GM19099 (cell line): ENCODE measurements around the gene AFAP1L2.

Source experiments
- POLR2A ChIP-seq: IDR thresholded peaks from 3 replicates; pipeline ENCODE4 v1.6.1; 2011; ENCODE audit warnings: low read depth; ENCODE audit not compliant: insufficient read length; ENCODE audit errors: extremely low read depth

Gene AFAP1L2

DNA sequence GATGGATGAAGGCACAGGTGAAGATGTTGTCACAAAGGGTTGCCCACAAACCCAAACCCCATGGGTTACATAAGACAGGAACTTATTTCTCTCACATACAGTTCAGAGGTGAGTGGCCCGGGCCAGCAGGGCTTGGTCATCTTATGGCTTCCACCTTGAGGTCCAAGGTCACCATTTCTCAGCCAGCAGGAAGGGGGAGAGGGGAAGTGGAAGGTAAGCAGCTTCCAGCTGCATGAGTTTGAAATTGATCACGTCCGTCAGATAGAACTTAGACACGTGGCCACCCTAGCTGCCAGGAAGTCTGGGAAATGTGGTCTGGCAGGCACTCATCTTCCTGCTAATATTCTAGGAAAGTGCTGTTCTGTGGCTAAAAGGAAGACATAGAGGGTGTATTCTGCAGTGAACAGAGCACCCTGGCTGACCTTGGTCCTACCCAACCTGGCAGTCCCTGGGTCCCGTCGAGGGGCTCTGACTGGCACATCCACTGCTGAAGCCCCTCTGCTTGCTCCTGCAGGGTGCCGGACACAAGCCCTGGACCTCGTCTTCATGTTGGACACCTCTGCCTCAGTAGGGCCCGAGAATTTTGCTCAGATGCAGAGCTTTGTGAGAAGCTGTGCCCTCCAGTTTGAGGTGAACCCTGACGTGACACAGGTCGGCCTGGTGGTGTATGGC, 115.7 kb downstream of the AFAP1L2 start:
- TF ChIP-seq POLR2A, result no peak

DNA sequence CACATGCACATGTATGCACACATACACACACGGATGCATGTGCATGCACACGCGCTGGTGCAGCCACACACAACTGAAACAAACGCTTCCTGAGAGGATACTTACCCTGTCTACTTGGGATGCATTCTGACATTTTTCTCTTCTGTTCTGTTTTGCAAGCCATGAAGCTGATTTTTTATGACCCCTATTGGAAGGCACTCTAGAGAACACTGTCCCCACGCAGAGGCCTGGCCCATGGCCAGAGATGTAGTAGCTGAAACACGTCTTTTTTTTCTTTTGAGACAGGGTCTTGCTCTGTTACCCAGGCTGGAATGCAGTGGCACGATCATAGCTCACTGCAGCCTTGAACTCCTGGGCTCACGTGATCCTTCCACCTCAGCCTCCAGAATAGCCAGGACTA, 117.4 kb downstream of the AFAP1L2 start:
- TF ChIP-seq POLR2A, result no peak

DNA sequence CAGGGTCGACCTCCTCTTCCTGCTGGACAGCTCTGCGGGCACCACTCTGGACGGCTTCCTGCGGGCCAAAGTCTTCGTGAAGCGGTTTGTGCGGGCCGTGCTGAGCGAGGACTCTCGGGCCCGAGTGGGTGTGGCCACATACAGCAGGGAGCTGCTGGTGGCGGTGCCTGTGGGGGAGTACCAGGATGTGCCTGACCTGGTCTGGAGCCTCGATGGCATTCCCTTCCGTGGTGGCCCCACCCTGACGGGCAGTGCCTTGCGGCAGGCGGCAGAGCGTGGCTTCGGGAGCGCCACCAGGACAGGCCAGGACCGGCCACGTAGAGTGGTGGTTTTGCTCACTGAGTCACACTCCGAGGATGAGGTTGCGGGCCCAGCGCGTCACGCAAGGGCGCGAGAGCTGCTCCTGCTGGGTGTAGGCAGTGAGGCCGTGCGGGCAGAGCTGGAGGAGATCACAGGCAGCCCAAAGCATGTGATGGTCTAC, 118.3 kb downstream of the AFAP1L2 start:
- TF ChIP-seq POLR2A, result no peak

DNA sequence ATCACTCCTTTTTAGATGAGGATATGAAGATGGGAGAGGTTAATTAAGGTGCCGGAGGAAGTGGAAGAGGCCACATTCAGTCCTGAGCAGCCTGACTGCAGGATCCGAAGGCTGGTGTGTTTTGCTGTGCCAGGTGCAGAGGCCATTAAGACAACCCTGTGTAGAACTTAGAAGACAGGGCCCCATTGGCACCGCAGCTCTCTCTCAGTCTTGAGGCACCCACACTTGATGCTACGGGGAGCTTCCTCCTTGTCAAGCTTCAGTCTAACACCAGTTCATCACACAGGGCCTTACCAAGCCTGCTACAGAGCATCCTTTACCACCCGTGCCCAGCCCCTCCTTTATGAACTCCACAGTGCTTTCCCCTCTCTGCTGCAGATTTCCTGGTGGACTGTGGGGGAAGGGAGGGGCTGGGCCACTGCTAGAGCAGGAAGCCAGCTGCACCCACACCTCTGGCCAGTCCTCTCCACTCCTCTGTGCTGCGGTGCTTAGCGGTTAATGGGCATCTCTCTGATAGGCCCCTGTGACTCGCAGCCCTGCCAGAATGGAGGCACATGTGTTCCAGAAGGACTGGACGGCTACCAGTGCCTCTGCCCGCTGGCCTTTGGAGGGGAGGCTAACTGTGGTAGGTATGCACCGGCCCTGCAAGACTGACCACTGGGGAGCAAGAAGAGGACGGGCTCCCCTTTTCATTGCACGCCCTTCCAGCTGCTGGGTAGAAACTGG, 119.8 kb downstream of the AFAP1L2 start:
- TF ChIP-seq POLR2A, result no peak

DNA sequence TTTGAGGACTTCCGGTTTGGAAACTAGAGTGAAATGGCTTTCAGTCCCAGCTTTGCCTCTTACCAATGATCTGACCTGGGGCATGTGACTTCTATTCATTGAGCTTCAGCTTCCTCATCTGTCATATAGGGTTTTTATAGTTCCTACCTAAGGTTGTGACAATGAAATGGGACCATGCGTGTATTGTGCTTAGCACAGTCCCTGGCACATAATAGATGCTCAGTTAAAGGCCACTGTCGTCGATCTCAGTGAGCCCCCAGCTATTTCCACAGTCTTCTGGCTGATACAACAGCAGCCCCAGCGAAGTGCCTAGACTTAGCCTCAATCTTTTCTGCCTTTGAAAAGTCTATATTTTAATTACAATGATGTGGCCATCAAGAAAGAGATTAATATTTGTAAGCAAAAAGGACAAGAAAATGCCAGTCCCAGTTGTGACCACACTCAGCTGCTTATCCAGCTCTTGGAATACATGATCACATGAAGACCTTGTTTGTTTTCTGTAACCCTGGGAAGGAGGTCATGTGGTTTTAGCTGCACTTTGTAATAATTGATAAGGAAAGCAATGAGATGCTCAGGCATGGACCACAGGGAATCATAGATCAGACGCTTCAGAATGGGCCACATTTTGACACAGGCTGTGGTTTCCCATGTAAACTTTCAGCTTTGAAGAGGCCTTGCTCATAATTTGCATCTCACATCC, 120.6 kb downstream of the AFAP1L2 start:
- no peak for TF ChIP-seq POLR2A

DNA sequence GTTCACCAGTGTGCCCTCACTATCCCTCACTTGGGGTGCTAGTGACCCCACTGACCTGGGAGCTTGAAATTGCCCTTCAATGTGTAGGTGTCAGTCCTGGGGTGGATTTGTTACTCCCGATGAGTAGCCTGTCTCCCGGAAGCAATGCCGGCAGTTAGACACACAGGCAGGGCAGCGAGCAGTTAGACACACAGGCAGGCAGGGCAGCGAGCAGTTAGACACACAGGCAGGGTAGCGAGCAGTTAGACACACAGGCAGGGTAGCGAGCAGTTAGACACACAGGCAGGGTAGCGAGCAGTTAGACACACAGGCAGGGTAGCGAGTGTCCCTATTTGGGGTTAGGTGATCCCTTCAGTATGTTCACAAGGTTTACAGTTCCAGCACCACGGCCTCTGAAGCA, 121.2 kb downstream of the AFAP1L2 start:
- no peak for TF ChIP-seq POLR2A

DNA sequence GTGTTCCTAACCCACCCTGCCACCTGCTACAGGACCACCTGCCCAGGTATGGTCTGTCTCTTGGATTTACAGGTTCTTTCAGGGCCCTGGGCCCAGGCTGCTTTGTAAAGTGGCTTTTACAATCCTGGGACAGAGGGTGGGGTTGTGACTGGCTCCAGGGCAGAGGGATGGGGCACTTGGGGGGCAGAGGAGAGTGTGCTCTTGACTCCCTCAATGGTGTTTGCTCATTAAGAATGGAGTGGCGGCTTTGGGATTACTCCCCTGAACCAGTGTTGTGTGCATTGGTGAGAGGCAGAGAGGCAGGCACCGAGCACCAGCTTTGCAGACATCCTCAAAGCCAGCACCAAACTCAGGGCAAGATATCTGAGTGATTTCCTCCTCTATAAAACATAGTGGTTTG, 121.8 kb downstream of the AFAP1L2 start:
- TF ChIP-seq POLR2A, result no peak

DNA sequence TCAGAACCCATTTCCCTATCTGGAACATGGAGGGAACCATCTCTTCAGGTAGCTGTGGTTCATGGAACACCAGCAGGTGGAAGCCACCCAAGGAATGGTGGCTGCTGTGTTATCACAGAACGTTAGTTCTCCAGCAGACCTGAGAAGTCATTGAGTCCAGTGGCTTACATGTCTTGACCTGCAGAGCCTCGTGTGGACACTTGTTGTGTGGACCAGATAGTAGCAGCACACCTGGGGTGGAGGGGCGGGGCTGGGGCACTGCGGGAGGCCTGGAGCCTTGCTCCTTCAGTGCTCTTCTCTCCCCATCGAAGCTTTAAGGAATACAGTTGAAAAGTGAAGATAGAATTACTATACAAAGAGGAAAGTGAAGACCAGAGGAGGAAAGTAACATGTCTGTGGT, 122.8 kb downstream of the AFAP1L2 start:
- no peak for TF ChIP-seq POLR2A

DNA sequence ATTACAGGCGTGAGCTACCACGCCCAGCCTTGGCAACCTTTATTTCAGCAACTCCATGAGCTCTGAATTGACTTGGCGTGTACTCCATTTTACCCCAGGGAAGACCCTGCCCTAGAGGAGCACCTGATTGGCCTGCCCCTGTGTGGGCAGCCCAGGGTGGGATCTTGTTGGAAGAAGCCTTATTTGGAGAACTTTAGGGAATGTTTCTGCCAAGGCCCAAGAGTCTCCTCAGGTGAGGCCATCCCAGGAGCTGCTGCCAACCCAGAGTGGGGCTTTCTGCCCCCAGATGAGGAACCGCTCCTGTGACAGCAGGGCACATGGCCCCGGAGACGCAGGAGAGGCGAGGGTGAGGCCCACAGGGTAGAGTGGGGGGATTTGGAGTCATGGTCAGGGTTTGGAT, 123.3 kb downstream of the AFAP1L2 start:
- TF ChIP-seq POLR2A, result no peak

DNA sequence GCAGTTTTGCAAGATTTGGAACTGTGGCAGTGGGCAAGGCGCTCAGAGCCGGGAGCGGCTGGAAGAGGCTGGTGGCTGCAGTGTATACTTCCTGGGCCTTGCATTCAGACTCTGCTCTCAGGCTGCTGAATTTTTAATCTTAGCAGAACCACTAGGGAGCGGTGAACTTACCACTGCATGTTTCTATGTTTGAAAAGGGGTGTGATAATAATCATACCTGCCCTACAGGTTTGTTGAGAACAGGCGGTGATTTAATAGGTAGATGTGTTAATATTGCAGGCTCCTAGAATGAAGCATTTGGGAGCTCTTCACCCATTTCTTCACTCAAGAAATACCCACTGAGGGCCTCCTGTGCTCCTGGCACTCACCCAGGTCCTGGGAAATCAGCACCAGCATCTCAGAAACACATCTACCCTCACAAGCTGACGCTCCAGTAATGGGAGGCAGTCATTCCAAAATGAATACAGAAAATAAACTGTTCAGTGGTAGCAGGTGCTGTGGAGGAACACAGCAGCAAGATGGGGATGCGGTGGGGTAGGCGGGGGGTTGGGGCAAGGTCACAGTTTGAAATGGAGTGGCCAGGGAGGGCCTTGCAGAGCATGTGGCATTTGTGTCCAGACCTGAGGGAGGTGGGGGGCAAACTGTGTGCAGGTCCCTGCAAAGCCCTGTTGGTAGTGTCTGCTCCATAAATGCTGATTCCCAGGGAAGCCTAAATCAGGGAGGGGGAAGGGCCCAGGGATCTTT, 124.2 kb downstream of the AFAP1L2 start:
- no peak for TF ChIP-seq POLR2A

DNA sequence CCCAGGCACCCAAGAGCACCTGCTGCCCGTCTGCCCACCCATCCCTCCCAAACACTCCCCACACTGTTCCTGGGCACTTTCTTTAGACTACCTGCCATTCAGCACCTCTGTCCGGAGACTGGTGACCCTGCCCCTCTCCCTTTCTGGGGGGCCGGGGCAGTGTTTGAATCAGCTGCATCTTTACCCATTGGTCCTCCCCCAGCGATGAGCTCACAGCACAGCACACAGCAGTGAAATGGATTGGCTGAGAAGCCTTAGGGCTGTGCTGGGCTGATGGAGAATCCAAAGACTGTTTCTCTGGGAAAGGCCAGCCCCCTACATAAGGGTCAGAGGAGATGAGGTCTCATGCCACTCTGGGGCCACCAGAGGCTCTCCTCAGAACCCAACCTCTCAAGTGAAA, 125.0 kb downstream of the AFAP1L2 start:
- no peak for TF ChIP-seq POLR2A

DNA sequence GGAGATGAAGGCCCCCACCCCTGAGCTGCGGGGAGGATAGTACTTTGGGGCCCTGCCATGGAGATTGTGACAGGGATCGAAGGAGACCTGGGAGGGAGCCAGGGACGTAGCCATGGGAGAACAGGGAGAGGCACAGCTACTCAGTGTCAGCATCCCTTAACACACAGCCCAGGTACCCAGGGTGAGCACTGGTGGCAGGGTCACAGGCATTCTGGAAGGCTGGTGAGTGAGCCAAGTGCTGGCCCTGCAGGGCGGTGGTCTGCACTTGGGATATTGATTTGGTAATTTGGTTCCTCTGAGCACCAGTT, 125.5 kb downstream of the AFAP1L2 start:
- TF ChIP-seq POLR2A, result no peak

DNA sequence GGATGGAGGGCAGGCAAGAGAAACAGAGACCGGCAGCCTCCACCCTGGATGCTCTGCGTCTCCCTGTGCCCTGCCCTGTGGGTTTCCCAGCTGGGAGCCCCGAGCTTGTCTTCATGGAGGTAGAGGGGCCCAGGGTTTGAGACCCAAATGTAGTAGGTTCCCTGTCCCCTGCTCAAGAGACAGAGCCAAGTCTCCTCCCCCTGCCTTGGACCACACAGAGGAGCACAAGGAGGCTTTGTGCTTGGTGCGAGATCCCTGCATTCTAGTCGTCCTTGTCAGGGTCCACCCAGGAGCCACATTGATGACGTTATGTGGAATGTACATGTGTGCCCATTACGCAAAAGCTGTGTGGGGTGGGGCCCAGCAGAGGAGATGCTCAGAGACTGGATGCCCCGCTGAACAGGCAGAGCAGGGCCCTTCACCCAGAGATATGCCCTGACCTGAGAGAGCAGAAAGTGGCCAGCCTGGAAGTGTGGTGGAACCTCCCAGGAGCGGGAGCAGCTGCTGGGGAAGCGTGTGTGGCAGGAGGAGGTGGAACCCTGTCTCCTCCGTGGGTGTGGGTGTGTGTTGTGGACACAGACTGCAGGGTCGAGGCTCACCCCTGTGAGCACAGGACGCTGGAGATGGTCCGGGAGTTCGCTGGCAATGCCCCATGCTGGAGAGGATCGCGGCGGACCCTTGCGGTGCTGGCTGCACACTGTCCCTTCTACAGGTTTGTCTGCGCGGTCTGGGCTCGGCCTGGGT, 126.0 kb downstream of the AFAP1L2 start:
- TF ChIP-seq POLR2A, result no peak

DNA sequence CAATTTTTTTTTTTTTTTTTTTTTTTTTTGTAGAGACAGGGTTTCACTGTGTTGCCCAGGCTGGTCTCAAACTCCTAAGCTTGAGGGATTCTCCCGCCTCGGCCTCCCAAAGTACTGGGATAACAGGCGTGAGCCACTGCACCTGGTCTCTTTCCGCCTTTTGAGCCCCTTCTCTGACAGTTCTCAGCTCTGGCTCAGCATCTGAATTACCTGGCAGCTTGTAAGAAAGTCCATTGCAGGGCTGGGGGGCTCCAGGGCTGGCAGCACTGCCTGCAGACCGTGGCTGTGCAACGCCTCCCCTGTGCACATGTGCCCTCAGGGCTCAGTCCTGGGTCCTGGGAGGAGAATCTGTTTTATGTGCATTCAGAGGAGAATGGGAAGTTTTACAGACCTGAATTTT, 127.6 kb downstream of the AFAP1L2 start:
- no peak for TF ChIP-seq POLR2A

DNA sequence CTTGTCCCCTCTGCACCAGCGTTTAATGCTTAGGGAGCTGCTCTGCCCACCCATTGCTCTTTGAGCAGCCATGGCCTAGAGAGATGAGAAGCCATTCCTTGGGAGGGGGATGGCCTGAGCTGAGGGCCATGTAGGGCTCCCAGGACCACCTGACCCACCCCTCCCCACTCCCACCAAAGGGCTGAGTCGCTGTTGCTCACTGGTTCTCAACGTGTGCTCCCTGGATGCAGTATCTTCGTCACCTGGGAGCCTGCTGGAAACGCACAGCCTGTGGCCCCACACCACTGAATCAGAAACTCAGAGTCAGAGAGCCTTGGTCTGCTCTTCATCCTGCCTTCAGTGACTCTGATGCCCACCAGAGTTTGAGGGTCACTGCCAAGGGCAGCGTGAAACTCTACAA, 128.2 kb downstream of the AFAP1L2 start:
- TF ChIP-seq POLR2A, result no peak
